Activated T-cell treated with anti-CD3 and anti-CD28 coated beads for 24 hours (primary cell): ENCODE results near the gene KCTD5.
"Not testable (repeated sequence)": the region's sequence is repeated elsewhere in the genome, so short reads cannot be mapped to it uniquely, and the experiment has no call there.

Source experiments
- DNase-seq: peaks from one replicate; pipeline ENCODE4 v3.0.0-alpha.2; 2020; ENCODE audit warnings: low read depth

KCTD5 gene

DNA sequence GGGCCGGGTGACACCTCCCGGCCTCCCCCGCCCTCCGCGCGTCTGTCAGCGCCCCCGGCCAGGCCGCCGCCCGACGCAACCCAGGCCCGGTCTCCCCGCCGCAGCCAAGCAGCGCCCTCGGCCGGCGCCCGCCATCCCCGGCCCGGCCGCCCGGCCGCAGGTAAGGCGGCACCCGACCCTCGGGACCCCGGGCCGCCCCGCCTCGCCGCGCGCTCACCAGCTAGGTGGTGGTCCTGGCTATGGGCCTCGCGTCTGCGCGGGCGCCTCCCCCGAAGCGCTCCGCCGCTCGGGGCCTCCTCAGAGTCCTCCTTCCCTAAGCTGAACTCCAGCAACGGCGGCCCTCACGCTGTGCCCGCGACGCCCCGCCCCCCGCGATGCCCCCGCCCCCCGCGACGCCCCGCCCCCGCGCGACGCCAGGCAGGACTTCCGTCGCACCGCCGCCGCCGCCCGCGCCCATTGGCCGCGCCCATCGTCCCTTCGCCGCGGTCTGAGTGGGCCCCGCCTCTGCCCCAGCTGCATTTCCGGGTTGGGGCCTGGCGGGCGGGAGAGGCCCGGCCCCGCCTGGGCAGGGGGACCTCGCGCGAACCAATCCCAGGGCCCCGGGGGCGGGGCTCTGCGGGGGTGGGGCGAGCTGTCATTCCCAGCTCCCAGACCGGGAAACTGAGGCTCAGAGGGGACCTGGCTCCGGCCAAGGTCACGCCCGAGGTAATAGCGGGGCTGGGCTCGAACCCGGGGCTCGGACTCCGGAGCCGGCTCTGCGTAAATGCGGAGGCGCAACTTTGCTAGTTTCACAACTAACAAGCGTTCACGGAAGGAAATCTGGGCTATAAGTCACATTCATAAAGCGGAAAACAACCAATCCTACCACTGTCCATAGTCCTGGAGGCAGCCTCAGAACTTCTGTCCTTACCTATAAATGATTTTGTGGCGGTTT lies 9.0 kb upstream of the KCTD5 start:
- peak; percentile 92 for DNase-seq

DNA sequence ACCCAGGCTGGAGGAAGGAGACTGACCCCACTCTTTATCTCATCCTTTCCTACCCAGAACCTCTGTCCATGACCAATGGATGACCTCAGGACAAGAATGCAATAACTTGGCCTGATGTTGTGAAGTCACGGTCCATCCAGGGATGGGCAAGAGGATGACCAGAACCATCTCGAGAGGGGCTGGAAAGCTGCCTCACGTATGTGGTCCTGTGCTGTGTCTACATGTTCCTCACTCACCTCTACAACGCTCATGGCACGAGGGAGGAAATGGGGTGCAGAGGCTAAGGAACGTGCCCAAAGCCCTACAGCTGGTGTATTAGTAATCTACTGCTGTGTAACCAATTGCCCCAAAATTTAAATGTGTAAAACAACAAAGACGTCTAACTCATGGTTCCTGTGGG lies 7.3 kb upstream of the KCTD5 start:
- no peak for DNase-seq

DNA sequence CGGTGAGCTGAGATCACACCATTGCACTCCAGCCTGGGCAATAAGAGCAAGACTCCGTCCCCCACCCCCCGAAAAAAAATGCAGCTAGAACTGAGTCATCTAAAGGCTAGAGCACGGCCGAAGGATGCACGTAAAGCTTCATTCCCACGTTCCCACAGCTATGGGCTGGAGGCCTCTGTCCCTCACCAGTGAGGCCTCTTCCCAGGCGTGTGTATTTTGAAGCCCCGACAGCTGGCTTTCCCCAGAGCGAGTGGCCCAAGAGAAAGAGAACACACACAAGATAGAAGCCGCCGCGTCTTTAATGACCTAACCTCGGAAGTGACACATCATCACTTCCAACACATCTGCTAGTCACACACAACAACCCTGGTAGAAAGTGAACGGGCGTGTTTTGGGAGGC lies 6.6 kb upstream of the KCTD5 start:
- DNase-seq, result no peak

DNA sequence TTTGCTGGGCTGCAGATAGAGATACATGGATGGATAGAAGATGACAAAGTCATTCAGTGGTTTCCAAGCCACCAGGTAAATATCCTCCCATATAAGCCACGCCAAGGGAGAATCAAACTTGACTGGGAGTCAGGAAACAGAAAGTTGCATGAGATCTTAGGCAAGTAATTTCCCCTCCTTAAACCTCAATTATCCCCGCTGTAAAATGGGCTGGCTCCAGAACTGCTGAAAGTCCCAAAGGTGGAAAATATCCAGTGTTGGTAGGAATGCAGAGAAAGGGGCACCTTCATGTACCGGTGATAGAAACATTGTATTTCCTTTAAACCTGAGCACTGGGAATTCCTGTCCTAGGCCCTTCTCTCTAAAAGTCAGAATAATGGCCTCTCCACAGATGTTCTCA lies 5.4 kb upstream of the KCTD5 start:
- not testable (repeated sequence) for DNase-seq

DNA sequence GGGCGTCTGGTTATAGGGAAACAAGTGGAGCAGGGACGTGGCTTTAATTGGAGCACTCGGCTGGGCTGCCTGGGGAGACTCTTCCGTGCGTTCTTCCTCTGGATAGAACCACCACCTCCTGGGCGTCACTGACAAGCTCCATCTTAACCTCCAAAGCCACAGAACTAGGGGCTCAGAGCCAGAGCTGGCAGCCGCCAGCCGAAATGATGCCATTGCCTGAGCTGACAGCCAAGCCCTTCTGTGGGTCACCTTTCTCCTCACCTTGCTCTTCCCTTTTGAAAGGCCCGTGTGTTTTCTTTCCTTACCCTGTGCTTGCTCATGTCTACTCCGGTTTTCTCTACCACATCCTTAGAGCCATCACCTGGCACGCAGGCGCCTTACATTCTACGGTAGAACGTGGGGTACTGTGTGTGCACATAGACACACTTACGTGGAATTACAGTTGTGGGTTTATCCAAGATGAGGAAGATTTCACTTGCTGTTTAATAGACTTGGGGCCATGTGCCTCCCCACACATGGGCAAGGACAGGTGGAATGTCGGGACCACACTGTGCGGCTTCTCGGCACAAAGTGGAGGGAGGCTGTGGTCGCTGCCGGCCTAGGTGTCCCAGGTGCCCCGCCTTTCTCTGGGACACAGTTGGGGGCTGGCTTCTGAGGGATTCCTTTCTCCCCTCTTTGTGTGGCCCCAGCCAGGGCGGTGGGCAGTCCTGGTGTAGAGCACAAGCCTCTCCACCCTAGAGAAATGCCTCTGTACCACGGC lies 3.9 kb upstream of the KCTD5 start:
- DNase-seq, result not testable (repeated sequence)

DNA sequence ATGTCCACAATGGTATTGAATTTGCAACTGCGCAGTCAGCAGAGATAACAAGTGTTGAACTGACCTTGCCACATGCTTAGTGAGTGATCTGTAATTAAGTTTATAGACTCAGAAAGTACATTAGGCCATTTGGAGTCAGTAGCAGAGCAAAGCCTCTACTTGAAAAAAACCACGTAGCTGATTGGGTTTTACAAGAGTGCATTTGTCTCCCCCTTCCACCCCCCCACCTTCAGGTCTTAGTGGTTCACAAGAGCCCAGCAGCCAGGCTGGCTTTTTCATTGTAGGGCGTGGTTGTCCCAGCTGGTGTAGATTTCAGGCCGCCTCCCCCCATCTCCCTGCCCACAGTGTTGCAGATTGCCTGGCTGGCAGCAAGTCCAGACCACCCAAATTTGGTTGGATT lies 2.4 kb upstream of the KCTD5 start:
- DNase-seq, result not testable (repeated sequence)

DNA sequence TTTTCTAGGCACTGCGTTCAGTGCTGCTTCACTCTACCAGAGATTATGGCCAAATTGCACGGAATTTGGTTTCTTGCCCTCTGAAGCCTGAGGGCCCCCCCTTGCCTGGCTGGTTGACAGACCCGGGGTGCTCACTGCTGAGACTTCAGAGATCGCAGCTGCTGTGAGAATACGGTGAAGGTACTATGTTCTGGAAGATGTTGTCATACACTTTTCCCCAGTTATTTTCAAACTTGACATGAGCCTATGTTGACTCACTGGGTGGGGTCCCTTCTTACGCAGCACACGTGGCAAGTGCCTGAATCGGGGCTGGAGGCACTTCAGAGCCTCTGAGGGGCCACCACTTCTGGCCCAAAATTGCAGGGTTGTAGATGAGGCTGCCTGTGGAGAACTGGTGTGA lies 2.0 kb upstream of the KCTD5 start:
- DNase-seq, result not testable (repeated sequence)

DNA sequence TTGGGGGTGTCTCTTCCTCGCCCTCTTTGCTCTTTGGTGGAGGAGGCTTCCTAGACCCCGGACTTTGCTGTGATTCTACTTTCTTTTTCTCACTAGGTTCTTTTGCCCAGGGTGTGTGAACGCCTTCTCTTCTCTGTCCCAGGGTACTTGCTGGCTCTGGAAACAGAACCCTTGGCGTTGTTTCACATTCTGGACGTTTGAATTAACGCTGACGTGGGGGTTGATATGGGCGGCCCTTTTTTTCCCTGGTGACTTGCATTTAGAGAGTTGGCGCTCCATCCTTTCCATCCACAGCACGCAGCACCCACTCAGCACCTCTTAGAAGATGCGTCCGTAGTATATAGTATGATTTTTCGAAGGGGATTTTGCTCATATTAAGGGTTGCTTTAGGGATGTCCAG lies 718 bp downstream of the KCTD5 start:
- not testable (repeated sequence) for DNase-seq

DNA sequence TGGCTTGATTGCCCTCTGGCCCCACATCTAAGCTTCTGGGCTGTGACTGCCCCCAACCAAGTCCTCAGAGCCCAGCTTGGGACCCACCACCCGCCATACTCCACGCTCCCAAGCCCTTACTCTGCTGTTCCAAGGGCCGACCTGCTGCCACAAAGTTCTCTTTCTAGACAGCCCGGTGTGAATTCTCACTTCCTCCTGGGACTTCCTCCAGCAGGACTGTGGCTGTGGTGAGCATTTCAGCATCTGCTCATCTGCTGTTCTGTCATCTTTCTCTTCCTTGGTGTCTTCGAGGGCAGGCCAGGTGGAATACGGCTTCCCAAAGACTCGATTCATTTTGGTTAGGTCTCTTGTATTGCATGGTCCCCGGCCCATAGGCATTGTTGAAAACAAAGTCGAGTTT lies 3.8 kb downstream of the KCTD5 start:
- DNase-seq, result not testable (repeated sequence)

DNA sequence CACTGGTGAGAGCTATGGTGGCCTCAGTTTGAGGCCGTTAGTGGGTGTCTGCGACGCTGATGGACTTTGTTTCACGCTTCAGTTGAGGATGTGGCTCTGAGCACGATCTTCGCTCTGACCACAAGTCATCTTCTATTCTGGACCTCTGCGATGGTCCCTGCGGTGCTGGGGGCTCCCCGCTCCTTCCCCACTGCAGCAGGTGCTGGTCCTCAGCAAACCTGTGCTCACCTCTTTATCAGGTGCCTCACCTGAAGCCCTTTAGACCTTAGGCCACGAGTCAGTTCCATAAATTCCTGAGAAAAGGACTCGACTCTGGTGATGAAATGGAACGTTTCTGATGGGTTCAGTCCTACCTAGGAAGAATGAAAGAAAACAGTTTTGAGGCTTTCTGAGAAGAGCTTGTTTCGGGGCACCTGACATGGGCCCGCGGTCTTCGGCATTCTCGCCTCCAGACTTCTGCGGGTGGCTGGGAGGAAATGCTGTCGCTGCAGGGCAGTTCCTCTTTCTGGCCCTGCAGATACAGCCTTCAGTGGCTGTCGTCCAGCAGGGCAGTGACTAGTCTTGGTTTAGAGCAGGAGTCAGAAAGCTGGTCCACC lies 4.7 kb downstream of the KCTD5 start:
- no peak for DNase-seq

DNA sequence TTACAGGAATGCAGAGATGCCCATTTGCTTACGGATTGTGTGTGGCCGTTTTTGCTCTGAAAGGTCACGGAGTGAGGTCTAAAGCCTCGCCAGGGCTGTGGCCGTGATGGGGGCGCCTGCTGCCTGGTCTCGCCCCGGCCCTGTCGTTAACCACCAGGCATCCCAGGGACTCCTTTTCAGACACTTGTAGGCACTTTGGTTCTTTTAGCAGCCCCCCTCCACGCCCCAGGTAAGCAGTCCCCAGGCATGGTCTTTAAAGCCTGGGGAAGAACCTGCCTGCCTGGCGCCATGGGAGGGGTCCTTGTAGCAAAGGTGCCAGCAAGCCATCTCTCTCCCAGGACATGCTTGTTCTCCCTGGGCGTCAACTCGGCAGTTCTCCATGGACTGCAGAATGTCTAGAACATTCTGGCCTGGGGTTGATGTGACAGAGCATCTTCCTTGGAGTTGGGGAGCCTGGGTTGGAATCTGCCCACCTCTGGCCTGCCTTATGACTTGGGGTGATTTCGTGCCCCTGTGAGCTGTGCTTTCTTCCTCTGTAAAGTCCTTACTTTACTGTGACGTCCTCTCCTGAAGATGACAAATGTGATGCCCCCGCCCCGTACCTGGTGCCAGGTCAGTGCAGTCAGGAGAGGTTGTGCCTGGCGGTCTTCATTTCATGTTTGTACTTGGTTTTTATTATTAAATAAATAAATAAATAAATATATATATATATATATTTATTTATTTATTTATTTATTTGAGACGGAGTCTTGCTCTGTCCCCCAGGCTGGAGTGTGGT lies 5.4 kb downstream of the KCTD5 start:
- DNase-seq, result no peak

DNA sequence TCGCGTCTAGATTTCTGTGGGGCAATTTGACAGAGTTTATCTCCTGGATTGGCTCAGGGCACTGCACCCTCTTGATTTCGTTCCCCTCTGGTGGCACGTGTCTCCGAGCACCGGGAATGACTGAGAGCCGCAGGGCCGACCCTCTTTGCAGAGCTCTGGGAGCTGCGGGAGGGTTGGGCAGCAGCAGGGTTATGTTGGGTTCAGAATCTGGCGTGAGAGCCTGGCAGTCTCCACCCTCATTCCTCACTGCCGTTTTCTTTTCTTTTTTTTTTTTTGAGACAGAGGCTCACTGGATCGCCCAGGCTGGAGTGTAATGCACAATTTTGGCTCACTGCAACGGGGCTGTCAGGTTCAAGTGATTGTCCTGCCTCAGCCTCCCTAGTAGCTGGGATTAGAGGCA lies 7.1 kb downstream of the KCTD5 start:
- DNase-seq, result not testable (repeated sequence)

DNA sequence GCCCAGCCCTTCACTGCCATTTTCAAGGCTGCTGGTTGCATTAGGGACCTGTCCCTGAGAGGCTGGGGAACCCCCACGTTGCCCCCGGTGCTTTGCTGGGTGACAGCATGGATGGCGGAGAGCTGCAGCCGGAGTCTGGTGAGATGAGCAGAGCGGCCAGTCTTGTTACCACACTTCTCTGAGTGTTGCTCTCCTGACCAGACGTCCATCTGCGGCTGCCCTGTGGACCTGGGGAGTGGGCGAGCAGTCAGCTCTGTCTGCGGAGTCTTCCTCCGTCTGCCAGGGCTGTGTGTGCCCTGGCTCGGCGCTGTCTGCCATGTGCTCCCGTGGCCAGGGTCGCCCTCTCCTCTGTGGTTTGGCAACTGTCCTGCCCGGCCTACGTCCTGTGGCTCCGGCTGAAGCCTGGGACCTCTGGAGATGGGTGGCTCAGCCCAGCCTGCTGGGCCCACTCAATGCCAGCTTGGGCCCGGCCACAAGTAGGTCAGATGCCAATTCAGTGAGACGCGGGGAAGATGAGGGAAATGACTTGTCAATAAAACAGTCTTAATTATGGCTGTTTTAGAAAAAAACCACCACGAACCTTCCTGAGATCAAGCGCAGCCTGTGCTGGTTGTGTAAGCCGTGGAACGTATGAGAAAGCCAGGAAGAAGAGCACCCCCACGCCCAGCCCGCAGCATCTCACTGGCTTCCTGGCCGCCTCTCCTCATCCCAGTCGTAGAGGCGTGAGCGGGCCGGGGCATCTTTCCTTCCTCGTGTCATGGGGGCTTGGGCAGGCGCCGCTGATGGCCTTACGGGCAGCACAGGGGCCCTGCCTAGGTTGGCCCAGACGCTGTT lies 7.9 kb downstream of the KCTD5 start:
- DNase-seq, result no peak

DNA sequence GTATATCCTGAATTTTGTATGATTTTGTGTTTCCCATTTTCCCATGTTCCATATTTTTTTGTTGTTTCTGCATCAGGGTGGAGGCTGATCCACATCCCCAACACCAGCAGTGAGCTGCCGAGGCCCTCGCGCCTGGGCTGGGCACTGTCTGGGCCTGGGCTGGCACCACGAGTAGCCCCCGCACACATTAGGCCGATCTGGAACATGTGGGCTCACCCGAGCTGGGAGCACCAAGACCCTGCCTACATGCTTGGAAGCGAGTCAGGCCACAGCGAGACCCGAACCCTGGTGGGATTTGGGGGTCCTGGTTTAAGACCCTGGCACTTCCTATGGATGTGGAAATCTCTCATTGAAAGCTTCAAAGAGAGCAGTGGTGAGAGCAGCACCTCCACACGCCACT lies 8.5 kb downstream of the KCTD5 start:
- no peak for DNase-seq

DNA sequence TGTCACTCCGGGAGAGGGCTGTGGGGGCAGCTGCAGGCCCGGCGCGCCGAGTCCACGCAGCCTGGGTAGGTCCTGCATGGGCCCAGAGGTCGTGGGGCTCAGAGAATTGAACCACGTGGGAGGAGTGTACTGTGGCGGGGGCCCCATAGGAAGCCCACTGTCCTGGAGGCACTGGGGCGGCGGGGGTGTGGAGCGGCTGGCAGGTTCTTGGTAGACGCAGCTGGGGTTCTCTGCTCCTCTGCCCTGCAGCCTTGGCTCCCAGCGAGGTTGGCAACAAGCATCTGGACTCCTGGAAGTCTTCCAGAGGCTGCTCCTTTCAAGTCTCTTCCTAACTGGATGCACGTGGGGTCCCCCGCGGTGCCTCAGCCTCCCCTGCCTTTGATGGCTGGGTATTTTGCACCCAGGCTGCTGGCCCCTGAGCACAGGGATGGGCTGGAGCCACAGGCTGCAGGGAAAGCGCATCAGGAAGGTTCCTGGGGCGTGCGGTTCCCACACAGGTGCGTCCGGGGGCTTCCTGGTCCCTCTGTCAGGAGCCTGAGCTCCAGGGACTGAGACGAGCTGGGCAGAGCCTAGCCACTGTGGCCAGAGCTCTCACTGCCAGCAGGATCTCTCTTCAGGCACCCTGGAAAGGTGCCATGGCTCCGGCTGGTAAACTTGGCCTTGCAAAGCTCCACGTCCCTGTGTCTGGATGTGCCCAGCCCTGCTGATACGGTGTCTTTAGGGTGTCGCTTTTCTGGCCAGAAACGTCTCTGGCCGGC lies 9.3 kb downstream of the KCTD5 start:
- DNase-seq, result no peak

DNA sequence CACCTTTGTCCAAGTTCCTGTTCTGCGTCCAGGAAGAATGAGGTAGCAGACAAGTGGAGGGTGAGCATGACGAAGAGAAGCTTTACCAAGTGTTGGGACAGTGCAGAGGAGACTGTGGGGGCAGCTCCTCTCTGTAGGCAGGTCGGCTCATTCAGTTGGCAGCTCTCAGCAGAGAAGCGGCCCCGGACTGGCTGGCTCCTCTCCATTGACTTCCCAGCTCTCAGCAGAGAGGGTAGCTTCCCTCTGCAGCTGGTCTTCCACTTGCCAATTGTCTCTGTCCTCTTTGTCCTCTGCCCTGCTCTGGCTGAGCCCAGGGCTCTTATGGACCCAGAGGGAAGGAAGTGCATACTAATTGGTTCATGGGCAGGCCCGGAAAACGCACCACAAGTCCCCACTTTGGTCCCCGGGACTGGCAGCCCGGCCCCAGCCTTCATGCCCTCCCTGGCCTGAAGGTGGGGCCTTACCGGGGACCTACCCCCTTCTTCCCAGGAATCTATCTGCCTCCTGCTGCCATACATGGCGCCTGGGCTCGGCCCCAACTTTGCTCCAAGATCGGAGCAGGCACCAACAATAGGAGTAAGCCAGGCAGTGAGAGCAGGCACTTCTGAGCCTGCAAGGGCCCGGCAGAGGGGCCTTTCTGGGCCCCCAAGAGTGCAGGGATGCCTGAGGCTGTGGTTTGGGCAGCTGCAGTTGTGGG lies 10.1 kb downstream of the KCTD5 start:
- DNase-seq, result no peak

DNA sequence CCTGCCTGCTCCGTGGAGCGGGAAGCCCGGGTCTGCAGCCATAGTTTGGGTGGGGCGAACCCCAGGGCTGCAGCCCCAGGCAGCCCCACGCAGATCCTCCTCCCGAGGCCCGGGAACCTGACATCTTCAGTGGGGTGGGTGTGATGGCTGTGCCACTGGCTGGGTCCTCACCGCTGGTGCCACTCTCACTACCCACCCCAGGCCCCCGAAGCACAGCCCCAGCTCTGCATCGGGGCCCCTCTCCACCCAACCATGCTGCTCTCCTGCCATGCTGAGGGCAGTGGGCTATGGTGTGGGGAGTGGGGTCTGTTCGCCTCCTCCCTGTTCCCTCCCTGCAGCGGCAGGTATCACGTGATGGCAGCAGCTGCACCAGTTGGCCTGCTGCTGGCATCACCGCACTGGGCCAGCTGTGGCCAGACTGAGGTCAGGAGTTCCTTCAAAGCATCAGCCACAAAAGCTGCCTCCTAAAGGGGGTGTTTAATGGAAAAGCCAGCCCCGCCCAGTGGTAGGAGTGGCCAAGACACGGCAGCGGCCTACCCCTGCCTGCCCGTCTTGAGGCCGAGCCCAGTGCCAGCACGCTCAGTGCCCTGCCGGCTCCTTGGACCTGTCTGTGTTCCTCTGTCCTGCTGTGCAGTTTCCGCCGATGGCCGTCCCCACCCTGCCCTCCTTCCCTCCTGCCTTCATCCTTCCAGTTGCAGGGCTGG lies 10.8 kb downstream of the KCTD5 start:
- DNase-seq, result no peak

DNA sequence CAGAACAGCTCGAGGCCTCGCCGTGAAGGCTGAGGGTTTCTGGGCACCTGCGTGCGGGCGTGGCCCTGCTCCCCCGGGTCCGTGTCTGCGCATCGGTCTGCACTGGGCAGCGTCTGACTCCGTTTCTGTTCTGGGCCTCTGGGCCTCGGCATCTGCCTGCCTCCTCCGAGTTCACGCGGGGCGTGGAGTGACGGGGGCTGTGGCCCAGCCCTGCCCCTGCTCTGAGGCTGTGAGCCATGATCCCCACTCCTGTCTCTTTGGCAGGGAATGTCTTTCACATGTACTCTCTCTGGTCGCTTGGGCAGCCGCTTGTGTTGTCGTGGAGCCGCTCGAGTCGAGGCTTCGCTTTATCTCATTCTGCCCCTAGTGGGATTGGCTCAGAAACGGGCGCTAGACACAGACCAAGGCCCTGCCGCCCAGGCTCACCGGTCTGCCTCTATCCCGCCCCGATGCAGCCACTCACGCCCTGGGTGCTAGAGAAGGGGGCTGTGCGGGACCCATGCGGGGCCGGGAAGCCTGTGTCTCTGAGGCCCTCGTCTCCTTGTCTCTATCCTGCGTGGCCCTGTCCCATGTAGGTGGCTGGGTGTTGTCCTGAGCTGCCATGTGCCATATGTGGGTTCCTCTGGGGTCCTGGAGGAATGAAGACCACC lies 14.4 kb downstream of the KCTD5 start:
- DNase-seq, result not testable (repeated sequence)
